Uterus (tissue), 2 donors: Measurements from ENCODE around the gene DIP2B.

Experiments used
- CTCF ChIP-seq, 4 experiments: fragments of 200-600 bp in 2 of 4; fragments of 450-650 bp in 2 of 4; sonication (generic) in 2 of 4; IDR thresholded peaks; one replicate each; pipeline ENCODE4 v1.5.1; 2016 to 2019; ENCODE audit warnings: antibody characterized with exemption in 4 of 4, mild to moderate bottlenecking in 2 of 4, moderate library complexity in 1 of 4
- POLR2A ChIP-seq, 2 donors: fragments of 450-650 bp; IDR thresholded peaks; one replicate each; pipeline ENCODE4 v1.6.1; 2016; ENCODE audit warnings: antibody characterized with exemption in 2 of 2, mild to moderate bottlenecking in 1 of 2, moderate library complexity in 1 of 2

GRCh38 chr12:50739611-50740010, 234.8 kb downstream of the DIP2B start:
- TF ChIP-seq POLR2A (IDR thresholded peaks at IDR 0.05) (no peak), CTCF (IDR thresholded peaks at IDR 0.05) (no peak)
